ENCODE data around the gene SPINT4. TPM values are rescaled to one million over a fixed set of nuclear protein-coding genes. Genes with fewer than 3 reads are reported as not detected.

The SPINT4 gene
- total and polyA plus RNA-seq, 2 of the 8 experiments (the other 6 are each of a cell fraction or from before 2014, with no cell fraction given) = not detected

DNA sequence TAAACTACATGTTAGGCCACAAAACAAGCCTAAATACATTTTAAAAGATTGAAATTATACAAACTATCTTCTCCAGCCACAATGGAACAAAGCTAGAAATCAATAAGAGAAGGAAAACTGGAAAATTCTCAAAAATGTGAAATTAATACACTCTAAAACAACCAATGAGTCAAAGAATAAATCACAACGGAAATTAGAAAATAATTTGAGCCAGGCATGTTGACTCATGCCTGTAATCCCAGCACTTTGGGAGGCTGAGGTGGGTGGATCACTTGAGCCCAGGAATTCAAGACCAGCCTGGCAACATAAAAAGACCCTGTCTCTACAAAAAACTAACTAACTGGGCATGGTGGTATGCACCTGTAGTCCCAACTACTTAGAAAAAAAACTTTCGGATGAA is 26.7 kb upstream of the SPINT4 start:
- H3K4me2 ChIP-seq (ENCODE audit: insufficient read depth in 1 of 2, low read depth in 2 of 2, low read length in 2 of 2) = no peak overlapping the region
- H3K23me2 ChIP-seq (ENCODE audit: low read depth, low read length) = no peaks in the 10 kb centered on the region
- no peak overlapping the region for H4K5ac ChIP-seq (ENCODE audit: insufficient read length, low read depth, low read length)
- H3K4ac ChIP-seq (replicated peaks; ENCODE audit: insufficient read length, low read depth, low read length) = no peak overlapping the region
- H3K36me3 ChIP-seq (ENCODE audit: control insufficient read depth in 2 of 4, insufficient read depth in 4 of 4, low read length in 3 of 4) = no peaks in the 10 kb centered on the region
- no peak overlapping the region for H2BK20ac ChIP-seq (ENCODE audit: low read length)
- FAIRE-seq (no peak), DNase-seq (ENCODE audit: low read depth in 1 of 2, low spot score in 2 of 2) (no peak)
- H4K91ac ChIP-seq (replicated peaks; ENCODE audit: insufficient read length, low read length) = no peak overlapping the region
- no peak overlapping the region for H3K18ac ChIP-seq (ENCODE audit: extremely low read depth, low read length)
- no peak overlapping the region for H2AK5ac ChIP-seq (ENCODE audit: low read depth, low read length)
- H3K27ac ChIP-seq (ENCODE audit: low read depth, low read length) = no peak overlapping the region
- H2BK120ac ChIP-seq (replicated peaks; ENCODE audit: low read depth, low read length) = no peak overlapping the region
- TF ChIP-seq EP300 (IDR thresholded peaks at IDR 0.05; ENCODE audit: borderline replicate concordance in 1 of 2, low read depth in 2 of 2, low read length in 2 of 2) (no peak), SP2 (IDR thresholded peaks at IDR 0.05; ENCODE audit: low read length) (no peak), MAFK (IDR thresholded peaks at IDR 0.05; ENCODE audit: low read depth, low read length) (no peak), RXRA (IDR thresholded peaks at IDR 0.05; ENCODE audit: insufficient read depth, low read depth, low read length) (no peak), CREB1 (IDR thresholded peaks at IDR 0.05) (no peak), CEBPB (IDR thresholded peaks at IDR 0.05; ENCODE audit: low read depth, low read length) (no peak), EGR1 (IDR thresholded peaks at IDR 0.05; ENCODE audit: borderline replicate concordance, low read depth, low read length) (no peak), TCF12 (IDR thresholded peaks at IDR 0.05; ENCODE audit: low read depth, low read length) (no peak), EZH2 (IDR thresholded peaks at IDR 0.05; ENCODE audit: low read depth, low read length, severe bottlenecking) (no peak), SP1 (IDR thresholded peaks at IDR 0.05; ENCODE audit: low read depth, low read length) (no peak), CHD1 (IDR thresholded peaks at IDR 0.05; ENCODE audit: low read depth, low read length) (no peak)
- TF ChIP-seq, protein P1, sequence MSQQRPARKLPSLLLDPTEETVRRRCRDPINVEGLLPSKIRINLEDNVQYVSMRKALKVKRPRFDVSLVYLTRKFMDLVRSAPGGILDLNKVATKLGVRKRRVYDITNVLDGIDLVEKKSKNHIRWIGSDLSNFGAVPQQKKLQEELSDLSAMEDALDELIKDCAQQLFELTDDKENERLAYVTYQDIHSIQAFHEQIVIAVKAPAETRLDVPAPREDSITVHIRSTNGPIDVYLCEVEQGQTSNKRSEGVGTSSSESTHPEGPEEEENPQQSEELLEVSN (IDR thresholded peaks at IDR 0.05) = no peak
- TF ChIP-seq, protein P2, sequence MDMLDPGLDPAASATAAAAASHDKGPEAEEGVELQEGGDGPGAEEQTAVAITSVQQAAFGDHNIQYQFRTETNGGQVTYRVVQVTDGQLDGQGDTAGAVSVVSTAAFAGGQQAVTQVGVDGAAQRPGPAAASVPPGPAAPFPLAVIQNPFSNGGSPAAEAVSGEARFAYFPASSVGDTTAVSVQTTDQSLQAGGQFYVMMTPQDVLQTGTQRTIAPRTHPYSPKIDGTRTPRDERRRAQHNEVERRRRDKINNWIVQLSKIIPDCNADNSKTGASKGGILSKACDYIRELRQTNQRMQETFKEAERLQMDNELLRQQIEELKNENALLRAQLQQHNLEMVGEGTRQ (IDR thresholded peaks at IDR 0.05; ENCODE audit: low read length) = no peak
- no peak overlapping the region for H2BK12ac ChIP-seq (ENCODE audit: low read depth, low read length)
- WGBS, 2 experiments (ENCODE audit: extremely low coverage in 1 of 2, insufficient coverage in 1 of 2, insufficient read length in 1 of 2, insufficient replicate concordance in 2 of 2, low coverage in 1 of 2, low lambda C conversion rate in 2 of 2, missing lambda C conversion rate in 1 of 2) = 88% methylated on average over 2 of the region's 2 CpGs; no CpG with 5 or more reads in 1 of the 2 experiments
- ChIA-PET POLR2A (ENCODE audit: partially characterized antibody) (no interaction called here), CTCF (ENCODE audit: partially characterized antibody) (interaction anchor here (1.0 kb wide), 1 partner anchor 18 kb away, joined by 3 read pairs; no protein-coding TSS in a partner anchor)
- H3K9ac ChIP-seq (replicated peaks in 1 of 4; ENCODE audit: extremely low read depth in 1 of 4, low read depth in 3 of 4, low read length in 3 of 4) = no peak overlapping the region
- H3K56ac ChIP-seq (replicated peaks; ENCODE audit: insufficient read length, low read depth, low read length) = no peak overlapping the region
- no peak overlapping the region for H3K14ac ChIP-seq (ENCODE audit: insufficient read length)
- no peaks in the 10 kb centered on the region for H4K20me1 ChIP-seq (replicated peaks in 1 of 2; ENCODE audit: control insufficient read depth in 1 of 2, insufficient read depth in 2 of 2, low read length in 2 of 2)
- no peak overlapping the region for H2AFZ ChIP-seq (ENCODE audit: low read length)
- H3K27me3 ChIP-seq (replicated peaks in 1 of 4; ENCODE audit: control insufficient read depth in 3 of 4, extremely low read depth in 1 of 4, insufficient read depth in 3 of 4, low read length in 3 of 4) = no peaks in the 10 kb centered on the region
- H3K4me3 ChIP-seq (ENCODE audit: extremely low read depth in 1 of 4, insufficient read depth in 2 of 4, low read depth in 3 of 4, low read length in 4 of 4) = no peak overlapping the region
- H3K23ac ChIP-seq (ENCODE audit: insufficient read length) = no peak overlapping the region
- no peaks in the 10 kb centered on the region for H3K79me1 ChIP-seq (ENCODE audit: low read depth, low read length)
- no peaks in the 10 kb centered on the region for H3K4me1 ChIP-seq (replicated peaks in 1 of 4; ENCODE audit: control insufficient read depth in 3 of 4, insufficient read depth in 4 of 4, low read length in 3 of 4)
- no peak overlapping the region for H4K8ac ChIP-seq (ENCODE audit: extremely low read depth, insufficient read depth, low read length)
- no peak overlapping the region for H2BK5ac ChIP-seq (ENCODE audit: low read depth, low read length)
- H3K9me3 ChIP-seq (ENCODE audit: insufficient read depth in 2 of 2, low read depth in 1 of 2, low read length in 1 of 2) = peaks cover 11% of the 10 kb centered on the region in 2 experiments; a peak in 3 of 4 replicates
- H2BK15ac ChIP-seq (ENCODE audit: low read length) = no peak overlapping the region
- no peaks in the 10 kb centered on the region for H3K79me2 ChIP-seq (ENCODE audit: control insufficient read depth in 1 of 2, insufficient read depth in 2 of 2, low read length in 2 of 2)

Measured in H1 (cell line).